ENCODE results near the gene LETM1.

The LETM1 gene

GRCh38 chr4:1797298-1797860 lies 58.6 kb downstream of the LETM1 start:
- no peak overlapping the region for H3K4me3 ChIP-seq (ENCODE audit: control insufficient read depth, low read depth, low read length)
- no peak for DNase-seq (ENCODE audit: low read depth)
- no peak for TF ChIP-seq CTCF (IDR thresholded peaks at IDR 0.05; ENCODE audit: control insufficient read depth, insufficient read depth, low read depth, low read length, missing control alignments)

- TF ChIP-seq CTCF (IDR thresholded peaks at IDR 0.05; ENCODE audit: control insufficient read depth, insufficient read depth, low read depth, low read length, missing control alignments), result no peak
- H3K4me3 ChIP-seq (ENCODE audit: control insufficient read depth, low read depth, low read length), result no peak overlapping the region
- DNase-seq (ENCODE audit: low read depth), result no peak
Observed at GRCh38 chr4:1796486-1797204, 59.3 kb downstream of the LETM1 start.

- TF ChIP-seq CTCF (IDR thresholded peaks at IDR 0.05; ENCODE audit: control insufficient read depth, insufficient read depth, low read depth, low read length, missing control alignments), result no peak
- DNase-seq (ENCODE audit: low read depth), result no peak
- no peak overlapping the region for H3K4me3 ChIP-seq (ENCODE audit: control insufficient read depth, low read depth, low read length)
Observed at GRCh38 chr4:1795299-1796195, 60.4 kb downstream of the LETM1 start.

GRCh38 chr4:1794809-1795298 lies 61.1 kb downstream of the LETM1 start:
- H3K4me3 ChIP-seq (ENCODE audit: control insufficient read depth, low read depth, low read length), result no peak overlapping the region
- TF ChIP-seq CTCF (IDR thresholded peaks at IDR 0.05; ENCODE audit: control insufficient read depth, insufficient read depth, low read depth, low read length, missing control alignments), result no peak
- DNase-seq (ENCODE audit: low read depth), result no peak

- DNase-seq (ENCODE audit: low read depth), result no peak
- no peak for TF ChIP-seq CTCF (IDR thresholded peaks at IDR 0.05; ENCODE audit: control insufficient read depth, insufficient read depth, low read depth, low read length, missing control alignments)
- H3K4me3 ChIP-seq (ENCODE audit: control insufficient read depth, low read depth, low read length), result peak overlapping the region; percentile 9
Observed at GRCh38 chr4:1793940-1794808, 61.8 kb downstream of the LETM1 start.

GRCh38 chr4:1793496-1793840 lies 62.5 kb downstream of the LETM1 start:
- no peak for TF ChIP-seq CTCF (IDR thresholded peaks at IDR 0.05; ENCODE audit: control insufficient read depth, insufficient read depth, low read depth, low read length, missing control alignments)
- DNase-seq (ENCODE audit: low read depth), result no peak
- H3K4me3 ChIP-seq (ENCODE audit: control insufficient read depth, low read depth, low read length), result peak overlapping the region; percentile 8

Measured in AG09309 (cell line).